GM12875 (cell line): ENCODE data around the gene KHDC4.

ENCODE experiments used
- H3K4me3 ChIP-seq: one replicate; pipeline ENCODE4 v1.5.1; 2011; ENCODE audit warnings: low read depth, low read length, control low read depth
- CTCF ChIP-seq: IDR thresholded peaks from 2 replicates; pipeline ENCODE4 v1.5.1; 2011; ENCODE audit warnings: low read depth, mild to moderate bottlenecking, control low read depth, inconsistent platforms, low read length, moderate library complexity, borderline replicate concordance; ENCODE audit not compliant: insufficient read depth

KHDC4 gene

GRCh38 chr1:155918660-155919059 is 15.6 kb downstream of the KHDC4 start:
- no peak overlapping the region for H3K4me3 ChIP-seq
- no peak for TF ChIP-seq CTCF

DNA sequence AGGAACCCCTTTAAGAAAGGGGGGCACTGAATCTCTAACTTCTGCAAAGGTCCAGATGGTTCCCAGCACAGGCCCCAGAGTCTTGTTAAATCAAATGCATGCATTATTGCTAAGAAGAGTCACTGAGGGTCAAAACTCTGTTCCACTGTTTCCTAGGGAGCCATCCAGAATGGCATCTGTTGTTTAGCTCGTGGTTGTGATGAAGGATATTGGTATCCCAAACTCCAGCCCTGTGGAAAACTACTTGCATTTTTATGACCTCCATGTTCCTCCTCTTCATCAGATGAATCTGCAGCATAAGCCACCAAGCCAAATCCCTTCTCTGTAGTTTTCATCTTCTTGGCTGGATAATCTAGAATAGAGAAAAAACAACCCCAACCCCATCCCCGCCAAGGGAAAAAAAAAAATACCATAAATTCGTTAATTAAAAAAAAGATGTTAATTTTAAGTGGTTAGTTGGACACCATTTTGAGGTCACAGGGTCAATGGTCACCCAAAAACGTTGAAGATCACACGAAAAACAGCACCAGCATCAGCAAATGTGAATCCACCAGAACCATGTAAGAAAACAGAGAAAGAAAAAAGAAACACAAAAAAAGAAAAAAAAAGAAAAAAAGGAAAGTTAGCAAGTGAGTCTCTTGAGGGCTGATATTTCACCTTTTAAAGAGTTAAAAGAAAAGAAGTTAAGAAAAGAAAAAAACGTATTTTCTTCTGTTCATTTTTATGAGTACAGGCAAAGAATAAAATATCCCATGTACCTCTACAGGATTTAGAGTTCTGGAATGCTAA is 20.1 kb downstream of the KHDC4 start:
- H3K4me3 ChIP-seq = no peak overlapping the region
- TF ChIP-seq CTCF = no peak

- no peak for TF ChIP-seq CTCF
These were observed 22.1 kb downstream of the KHDC4 start for GRCh38 chr1:155912056-155912536.

GRCh38 chr1:155911156-155912055 is 22.8 kb downstream of the KHDC4 start, which contains the start of gene RIT1:
Gene RIT1, minus strand, starts transcription at chr1:155911349. Its CDS starts 588 bp downstream, at chr1:155910761.
- TF ChIP-seq CTCF = no peak
- peak within 1 kb of the TSS; percentile 54 for H3K4me3 ChIP-seq

More at GRCh38 chr1:155912056-155912536, 22.1 kb downstream of the KHDC4 start:
- H3K4me3 ChIP-seq = no peak overlapping the region

- H3K4me3 ChIP-seq = peak overlapping the region; percentile 54
- TF ChIP-seq CTCF = no peak
These were observed 23.5 kb downstream of the KHDC4 start for GRCh38 chr1:155910621-155911121.

GRCh38 chr1:155909894-155910293 is 24.3 kb downstream of the KHDC4 start:
- H3K4me3 ChIP-seq = no peak overlapping the region
- no peak for TF ChIP-seq CTCF
